K562 (cell line): Measurements from ENCODE around the gene VPS18. TPM values are rescaled to one million over a fixed set of nuclear protein-coding genes. Genes with fewer than 3 reads are reported as not detected.

Experiments
- CBX3 ChIP-seq, 2 experiments: IDR thresholded peaks; 1 replicate in 1 of 2; 2 replicates in 1 of 2; pipeline ENCODE4 v1.6.1; 2012; ENCODE audit warnings: inconsistent platforms in 2 of 2, low read length in 2 of 2, borderline replicate concordance in 1 of 2, control low read depth in 1 of 2
- CXXC5 ChIP-seq: fragments of 250-450 bp; sonication (Bioruptor Pico); IDR thresholded peaks from 2 replicates; pipeline ENCODE4 v1.8.0; 2022; ENCODE audit warnings: inconsistent platforms, mild to moderate bottlenecking, moderate library complexity
- ELF1 ChIP-seq: fragments of 200-800 bp; sonication (Bioruptor generic); IDR thresholded peaks from 2 replicates; pipeline ENCODE4 v1.6.1; 2016; ENCODE audit warnings: missing genetic modification characterization, missing compliant biosample characterization
- ELF4 ChIP-seq: fragments of 450-650 bp; formaldehyde crosslinking; IDR thresholded peaks from 2 replicates; pipeline ENCODE4 v1.4.0; 2022; ENCODE audit warnings: missing genetic modification characterization
- HDAC2 ChIP-seq: fragments of 450-650 bp; IDR thresholded peaks from 2 replicates; pipeline ENCODE4 v1.6.1; 2016; ENCODE audit warnings: mild to moderate bottlenecking
- L3MBTL2 ChIP-seq: fragments of 450-650 bp; IDR thresholded peaks from 2 replicates; pipeline ENCODE4 v1.6.1; 2016; ENCODE audit warnings: mild to moderate bottlenecking, moderate library complexity
- PPARD ChIP-seq: fragments of 250-450 bp; sonication (Bioruptor Pico); IDR thresholded peaks from 2 replicates; pipeline ENCODE4 v1.8.0; 2022; ENCODE audit warnings: inconsistent platforms, mild to moderate bottlenecking, moderate library complexity
- polyA plus RNA-seq, 8 experiments: library from polyadenylated mRNA; depleted of rRNA in 4 of 8; stranded (reverse) in 5 of 8; unstranded in 3 of 8; fragments of >200 nt; fragmentation: Nextera tagmentation in 2 of 8; fragmentation: Illumina TruSeq in 1 of 8; extraction: Ambion mirVana in 2 of 8; extraction: Trizol in 1 of 8; gene quantifications; 2 replicates each; pipeline versions ENCODE4 v1.2.1 to v1.2.3, GENCODE V29; 2011 to 2014; ENCODE audit warnings: inconsistent platforms in 1 of 8, missing spikeins in 1 of 8
- total RNA-seq, 7 experiments: library from RNA; depleted of rRNA in 6 of 7; stranded (reverse); fragments of >200 nt in 6 of 7; fragmentation: Illumina TruSeq in 2 of 7; extraction: Trizol in 2 of 7; gene quantifications; 2 replicates each; pipeline versions ENCODE4 v1.2.1 to v1.2.3, GENCODE V29; 2011 to 2021; ENCODE audit warnings: low replicate concordance in 1 of 7
- TF ChIP-seq, protein P1 (sequence below): sonication (generic); formaldehyde crosslinking; IDR thresholded peaks from 2 replicates; pipeline ENCODE4 v1.5.0; 2020; ENCODE audit warnings: missing genetic modification reagents
- TF ChIP-seq, protein P2 (sequence below): sonication (generic); formaldehyde crosslinking; IDR thresholded peaks from 2 replicates; pipeline ENCODE4 v1.8.0; 2022; ENCODE audit warnings: mild to moderate bottlenecking, missing genetic modification reagents
- TF ChIP-seq, protein P3 (sequence below), 3 experiments: IDR thresholded peaks in 2 of 3; conservative IDR thresholded peaks in 1 of 3; 2 replicates each; pipeline ENCODE4 v1.5.1; 2011 to 2012; ENCODE audit warnings: low read length in 3 of 3, mild to moderate bottlenecking in 3 of 3, control low read depth in 2 of 3, improper control_type of control experiment in 1 of 3, inconsistent platforms in 1 of 3, low read depth in 1 of 3, mixed read lengths in 1 of 3, moderate library complexity in 1 of 3; ENCODE audit not compliant: insufficient read depth in 2 of 3
- TF ChIP-seq, protein P4 (sequence below), 2 experiments: IDR thresholded peaks; 2 replicates each; pipeline ENCODE4 v1.6.1; 2011; ENCODE audit warnings: borderline replicate concordance in 1 of 2, control low read depth in 1 of 2, low read depth in 1 of 2, low read length in 1 of 2, mild to moderate bottlenecking in 1 of 2, mixed read lengths in 1 of 2, moderate library complexity in 1 of 2; ENCODE audit not compliant: insufficient read depth in 1 of 2, insufficient read length in 1 of 2, poor library complexity in 1 of 2, severe bottlenecking in 1 of 2; ENCODE audit errors: extremely low read depth in 1 of 2

VPS18 gene
- total and polyA plus RNA-seq, 9 of the 15 experiments (the other 6 are each of a cell fraction or from before 2014, with no cell fraction given): 0.73 to 19.9 (median 8.5) TPM

DNA sequence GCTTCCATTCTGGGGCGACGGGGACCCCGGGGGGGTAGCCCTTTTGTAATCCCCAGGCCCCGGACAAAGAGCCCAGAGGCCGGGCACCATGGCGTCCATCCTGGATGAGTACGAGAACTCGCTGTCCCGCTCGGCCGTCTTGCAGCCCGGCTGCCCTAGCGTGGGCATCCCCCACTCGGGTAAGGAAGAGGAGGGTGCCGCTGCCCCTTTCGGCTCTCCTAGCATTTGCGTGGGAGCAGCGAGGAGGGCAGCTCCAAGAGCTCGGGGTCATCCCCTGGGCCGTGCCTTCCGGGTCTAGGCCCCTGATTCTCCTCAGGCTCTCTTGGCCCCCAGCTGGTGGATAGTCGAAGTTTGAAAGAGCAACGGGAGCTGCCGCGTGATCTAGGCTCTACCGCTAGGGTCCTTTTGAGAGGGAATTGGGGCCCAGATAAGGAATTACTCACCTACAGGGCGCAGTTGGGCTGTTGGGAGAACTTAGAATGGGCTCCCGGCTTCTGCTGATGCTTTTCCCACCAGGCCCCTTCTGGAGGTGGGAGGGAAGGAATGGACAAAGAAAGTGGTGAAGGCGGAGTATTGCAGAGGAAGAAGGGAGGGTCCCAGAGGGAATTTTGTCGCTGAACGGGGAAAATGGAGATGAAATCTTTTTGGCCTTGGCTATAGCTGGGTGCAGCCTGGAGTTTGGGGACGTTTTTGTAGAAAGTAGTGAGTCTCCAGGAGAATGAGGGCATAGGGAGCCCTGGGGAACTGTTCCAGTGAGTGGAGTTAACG, 615 bp downstream of the VPS18 start (continued):
- TF ChIP-seq, protein P1, sequence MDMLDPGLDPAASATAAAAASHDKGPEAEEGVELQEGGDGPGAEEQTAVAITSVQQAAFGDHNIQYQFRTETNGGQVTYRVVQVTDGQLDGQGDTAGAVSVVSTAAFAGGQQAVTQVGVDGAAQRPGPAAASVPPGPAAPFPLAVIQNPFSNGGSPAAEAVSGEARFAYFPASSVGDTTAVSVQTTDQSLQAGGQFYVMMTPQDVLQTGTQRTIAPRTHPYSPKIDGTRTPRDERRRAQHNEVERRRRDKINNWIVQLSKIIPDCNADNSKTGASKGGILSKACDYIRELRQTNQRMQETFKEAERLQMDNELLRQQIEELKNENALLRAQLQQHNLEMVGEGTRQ (CRISPR knock-in tag): peak; percentile 26; the same call in 1 of the 2 replicates
- peak; percentile 15; the same call in 1 of the 2 replicates for TF ChIP-seq HDAC2
- peak in 1 of 2 experiments; percentile 81; a peak in 1 of 3 replicates for TF ChIP-seq CBX3 (IDR thresholded peaks at IDR 0.05; ENCODE audit: borderline replicate concordance in 1 of 2, low read length in 2 of 2)
- TF ChIP-seq, protein P2, sequence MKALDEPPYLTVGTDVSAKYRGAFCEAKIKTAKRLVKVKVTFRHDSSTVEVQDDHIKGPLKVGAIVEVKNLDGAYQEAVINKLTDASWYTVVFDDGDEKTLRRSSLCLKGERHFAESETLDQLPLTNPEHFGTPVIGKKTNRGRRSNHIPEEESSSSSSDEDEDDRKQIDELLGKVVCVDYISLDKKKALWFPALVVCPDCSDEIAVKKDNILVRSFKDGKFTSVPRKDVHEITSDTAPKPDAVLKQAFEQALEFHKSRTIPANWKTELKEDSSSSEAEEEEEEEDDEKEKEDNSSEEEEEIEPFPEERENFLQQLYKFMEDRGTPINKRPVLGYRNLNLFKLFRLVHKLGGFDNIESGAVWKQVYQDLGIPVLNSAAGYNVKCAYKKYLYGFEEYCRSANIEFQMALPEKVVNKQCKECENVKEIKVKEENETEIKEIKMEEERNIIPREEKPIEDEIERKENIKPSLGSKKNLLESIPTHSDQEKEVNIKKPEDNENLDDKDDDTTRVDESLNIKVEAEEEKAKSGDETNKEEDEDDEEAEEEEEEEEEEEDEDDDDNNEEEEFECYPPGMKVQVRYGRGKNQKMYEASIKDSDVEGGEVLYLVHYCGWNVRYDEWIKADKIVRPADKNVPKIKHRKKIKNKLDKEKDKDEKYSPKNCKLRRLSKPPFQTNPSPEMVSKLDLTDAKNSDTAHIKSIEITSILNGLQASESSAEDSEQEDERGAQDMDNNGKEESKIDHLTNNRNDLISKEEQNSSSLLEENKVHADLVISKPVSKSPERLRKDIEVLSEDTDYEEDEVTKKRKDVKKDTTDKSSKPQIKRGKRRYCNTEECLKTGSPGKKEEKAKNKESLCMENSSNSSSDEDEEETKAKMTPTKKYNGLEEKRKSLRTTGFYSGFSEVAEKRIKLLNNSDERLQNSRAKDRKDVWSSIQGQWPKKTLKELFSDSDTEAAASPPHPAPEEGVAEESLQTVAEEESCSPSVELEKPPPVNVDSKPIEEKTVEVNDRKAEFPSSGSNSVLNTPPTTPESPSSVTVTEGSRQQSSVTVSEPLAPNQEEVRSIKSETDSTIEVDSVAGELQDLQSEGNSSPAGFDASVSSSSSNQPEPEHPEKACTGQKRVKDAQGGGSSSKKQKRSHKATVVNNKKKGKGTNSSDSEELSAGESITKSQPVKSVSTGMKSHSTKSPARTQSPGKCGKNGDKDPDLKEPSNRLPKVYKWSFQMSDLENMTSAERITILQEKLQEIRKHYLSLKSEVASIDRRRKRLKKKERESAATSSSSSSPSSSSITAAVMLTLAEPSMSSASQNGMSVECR (CRISPR knock-in tag): peak; percentile 84; the same call in 1 of the 2 replicates
- peak; percentile 4; the same call in 1 of the 2 replicates for TF ChIP-seq CXXC5
- TF ChIP-seq L3MBTL2: peak; percentile 51
- TF ChIP-seq, protein P3, sequence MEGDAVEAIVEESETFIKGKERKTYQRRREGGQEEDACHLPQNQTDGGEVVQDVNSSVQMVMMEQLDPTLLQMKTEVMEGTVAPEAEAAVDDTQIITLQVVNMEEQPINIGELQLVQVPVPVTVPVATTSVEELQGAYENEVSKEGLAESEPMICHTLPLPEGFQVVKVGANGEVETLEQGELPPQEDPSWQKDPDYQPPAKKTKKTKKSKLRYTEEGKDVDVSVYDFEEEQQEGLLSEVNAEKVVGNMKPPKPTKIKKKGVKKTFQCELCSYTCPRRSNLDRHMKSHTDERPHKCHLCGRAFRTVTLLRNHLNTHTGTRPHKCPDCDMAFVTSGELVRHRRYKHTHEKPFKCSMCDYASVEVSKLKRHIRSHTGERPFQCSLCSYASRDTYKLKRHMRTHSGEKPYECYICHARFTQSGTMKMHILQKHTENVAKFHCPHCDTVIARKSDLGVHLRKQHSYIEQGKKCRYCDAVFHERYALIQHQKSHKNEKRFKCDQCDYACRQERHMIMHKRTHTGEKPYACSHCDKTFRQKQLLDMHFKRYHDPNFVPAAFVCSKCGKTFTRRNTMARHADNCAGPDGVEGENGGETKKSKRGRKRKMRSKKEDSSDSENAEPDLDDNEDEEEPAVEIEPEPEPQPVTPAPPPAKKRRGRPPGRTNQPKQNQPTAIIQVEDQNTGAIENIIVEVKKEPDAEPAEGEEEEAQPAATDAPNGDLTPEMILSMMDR (IDR thresholded peaks at IDR 0.05 in 2 of 3, conservative IDR thresholded peaks at IDR 0.05 in 1 of 3; ENCODE audit: insufficient read depth in 2 of 3, low read depth in 1 of 3, low read length in 3 of 3): peak; percentile 76 to 97 (median 86)
- TF ChIP-seq ELF1 (tag): peak; percentile 86
- no peak for TF ChIP-seq PPARD (CRISPR knock-in tag)
- TF ChIP-seq, protein P4, sequence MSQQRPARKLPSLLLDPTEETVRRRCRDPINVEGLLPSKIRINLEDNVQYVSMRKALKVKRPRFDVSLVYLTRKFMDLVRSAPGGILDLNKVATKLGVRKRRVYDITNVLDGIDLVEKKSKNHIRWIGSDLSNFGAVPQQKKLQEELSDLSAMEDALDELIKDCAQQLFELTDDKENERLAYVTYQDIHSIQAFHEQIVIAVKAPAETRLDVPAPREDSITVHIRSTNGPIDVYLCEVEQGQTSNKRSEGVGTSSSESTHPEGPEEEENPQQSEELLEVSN (IDR thresholded peaks at IDR 0.05; ENCODE audit: borderline replicate concordance in 1 of 2, extremely low read depth in 1 of 2, insufficient read depth in 1 of 2, insufficient read length in 1 of 2, low read depth in 1 of 2, low read length in 1 of 2, poor library complexity in 1 of 2, severe bottlenecking in 1 of 2): peak; percentile 71 to 96
- no peak for TF ChIP-seq ELF4 (CRISPR knock-in tag)
- TF ChIP-seq, all 486 proteins: peak for 76
